ENCODE results near the gene EIF3L.

DNA sequence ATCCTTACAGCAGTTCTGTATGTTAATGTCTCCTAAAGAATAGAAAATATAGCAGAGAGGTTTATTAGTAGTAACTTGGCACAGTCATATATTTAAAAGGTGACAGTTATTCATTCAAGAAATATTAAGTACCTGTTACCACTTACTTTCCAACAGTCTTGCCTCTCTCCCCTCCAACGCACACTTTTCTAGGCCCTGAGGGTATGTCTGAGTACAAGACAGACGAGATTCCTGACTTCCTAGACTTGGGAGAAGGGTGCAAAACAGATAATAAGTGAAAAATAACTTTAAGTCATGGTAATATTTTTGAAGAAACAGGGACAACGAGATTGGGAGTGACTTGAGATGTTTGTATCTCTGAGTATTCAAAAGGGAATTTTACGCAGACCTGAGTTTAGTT is 1.6 kb downstream of the EIF3L start:
- TF ChIP-seq, protein P1, sequence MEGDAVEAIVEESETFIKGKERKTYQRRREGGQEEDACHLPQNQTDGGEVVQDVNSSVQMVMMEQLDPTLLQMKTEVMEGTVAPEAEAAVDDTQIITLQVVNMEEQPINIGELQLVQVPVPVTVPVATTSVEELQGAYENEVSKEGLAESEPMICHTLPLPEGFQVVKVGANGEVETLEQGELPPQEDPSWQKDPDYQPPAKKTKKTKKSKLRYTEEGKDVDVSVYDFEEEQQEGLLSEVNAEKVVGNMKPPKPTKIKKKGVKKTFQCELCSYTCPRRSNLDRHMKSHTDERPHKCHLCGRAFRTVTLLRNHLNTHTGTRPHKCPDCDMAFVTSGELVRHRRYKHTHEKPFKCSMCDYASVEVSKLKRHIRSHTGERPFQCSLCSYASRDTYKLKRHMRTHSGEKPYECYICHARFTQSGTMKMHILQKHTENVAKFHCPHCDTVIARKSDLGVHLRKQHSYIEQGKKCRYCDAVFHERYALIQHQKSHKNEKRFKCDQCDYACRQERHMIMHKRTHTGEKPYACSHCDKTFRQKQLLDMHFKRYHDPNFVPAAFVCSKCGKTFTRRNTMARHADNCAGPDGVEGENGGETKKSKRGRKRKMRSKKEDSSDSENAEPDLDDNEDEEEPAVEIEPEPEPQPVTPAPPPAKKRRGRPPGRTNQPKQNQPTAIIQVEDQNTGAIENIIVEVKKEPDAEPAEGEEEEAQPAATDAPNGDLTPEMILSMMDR (conservative IDR thresholded peaks at IDR 0.05 in 1 of 2, IDR thresholded peaks at IDR 0.05 in 1 of 2; ENCODE audit: low read depth in 1 of 2, low read length in 2 of 2): no peak
- no peak for TF ChIP-seq EZH2 (IDR thresholded peaks at IDR 0.05; ENCODE audit: low read length, missing control alignments)
